Measurements from ENCODE around the gene GDF10.

GRCh38 chr10:47354900-47355299 lies 54.9 kb downstream of the GDF10 start:
- TF ChIP-seq POLR2A (IDR thresholded peaks at IDR 0.05) (no peak), CTCF (IDR thresholded peaks at IDR 0.05) (no peak), POLR2AphosphoS5 (IDR thresholded peaks at IDR 0.05) (no peak), EP300 (IDR thresholded peaks at IDR 0.05) (no peak)
